SIG-M5 treated with dmso at 0.1 percent for 504 hours (cell line): Measurements from ENCODE around the gene ARTN.

ENCODE experiments used
- DNase-seq: peaks from one replicate; lab custom pipeline; 2025; ENCODE audit not compliant: unreplicated experiment; lab: John Stamatoyannopoulos, UW

ARTN gene

GRCh38 chr1:43924516-43924915 is 9.1 kb upstream of the ARTN start:
- DNase-seq = no peak

- no peak for DNase-seq
Observed at GRCh38 chr1:43925846-43926245, 7.8 kb upstream of the ARTN start.

- DNase-seq = no peak
Observed at GRCh38 chr1:43930168-43930948, 3.2 kb upstream of the ARTN start.

- no peak for DNase-seq
Observed at GRCh38 chr1:43930949-43931275, 2.7 kb upstream of the ARTN start.

- no peak for DNase-seq
Observed at GRCh38 chr1:43931711-43932660, 1.6 kb upstream of the ARTN start.

GRCh38 chr1:43932786-43933385 is 715 bp upstream of the ARTN start:
- DNase-seq = no peak

- peak; percentile 53 for DNase-seq
Observed at GRCh38 chr1:43934101-43934985, 742 bp downstream of the ARTN start.

GRCh38 chr1:43934986-43935324 is 1.4 kb downstream of the ARTN start:
- DNase-seq = no peak

- DNase-seq = no peak
Observed at GRCh38 chr1:43935711-43936427, 2.3 kb downstream of the ARTN start.

GRCh38 chr1:43936431-43937151 is 3.0 kb downstream of the ARTN start:
- DNase-seq = no peak

GRCh38 chr1:43937179-43937865 is 3.7 kb downstream of the ARTN start:
- no peak for DNase-seq

GRCh38 chr1:43938383-43938782 is 4.8 kb downstream of the ARTN start:
- DNase-seq = no peak

GRCh38 chr1:43938892-43939587 is 5.4 kb downstream of the ARTN start:
- no peak for DNase-seq

GRCh38 chr1:43942411-43942810 is 8.8 kb downstream of the ARTN start:
- no peak for DNase-seq

GRCh38 chr1:43944860-43945259 is 11.3 kb downstream of the ARTN start:
- DNase-seq = no peak

- DNase-seq = no peak
Observed at GRCh38 chr1:43945674-43946235, 12.2 kb downstream of the ARTN start.

- DNase-seq = peak; percentile 92
Observed at GRCh38 chr1:43946236-43947060, 12.8 kb downstream of the ARTN start, which contains the start of gene IPO13. Gene IPO13, plus strand, starts transcription at chr1:43946950. Its CDS starts 651 bp downstream, at chr1:43947601.
